Karpas-422 (cell line): ENCODE measurements around the gene DRAM1. TPM values are rescaled to one million over a fixed set of nuclear protein-coding genes. Genes with fewer than 3 reads are reported as not detected.
A peak's percentile ranks its signal among the peaks of the same experiment; 100 is the strongest.
"Not testable (repeated sequence)": the region's sequence is repeated elsewhere in the genome, so short reads cannot be mapped to it uniquely, and the experiment has no call there.

ENCODE experiments used
- DNase-seq: peaks from one replicate; pipeline ENCODE4 v3.0.0-alpha.2; 2015
- H2AFZ ChIP-seq: fragments of 200-600 bp; sonication (generic); 2 replicates; pipeline ENCODE4 v1.6.1; 2014; ENCODE audit warnings: antibody characterized with exemption, low read length, mixed read lengths
- H3K27ac ChIP-seq: fragments of 200-600 bp; sonication (generic); 2 replicates; pipeline ENCODE4 v1.5.1; 2014; ENCODE audit warnings: mild to moderate bottlenecking, low read length, moderate library complexity
- H3K27me3 ChIP-seq: fragments of 200-600 bp; sonication (generic); 2 replicates; pipeline ENCODE4 v1.6.1; 2014; ENCODE audit warnings: low read length, mixed read lengths
- H3K36me3 ChIP-seq: fragments of 200-600 bp; sonication (generic); 2 replicates; pipeline ENCODE4 v1.6.1; 2014; ENCODE audit warnings: low read length, mixed read lengths; ENCODE audit not compliant: insufficient read depth
- H3K4me1 ChIP-seq: fragments of 200-600 bp; sonication (generic); 2 replicates; pipeline ENCODE4 v1.6.1; 2014; ENCODE audit warnings: mild to moderate bottlenecking, low read length, mixed read lengths
- H3K4me2 ChIP-seq: fragments of 200-600 bp; sonication (generic); 2 replicates; pipeline ENCODE4 v1.6.1; 2014; ENCODE audit warnings: low read length, low read depth, mild to moderate bottlenecking; ENCODE audit not compliant: poor library complexity, severe bottlenecking
- H3K4me3 ChIP-seq: fragments of 200-600 bp; sonication (generic); 2 replicates; pipeline ENCODE4 v1.5.1; 2014; ENCODE audit warnings: mild to moderate bottlenecking, antibody characterized with exemption, low read length, mixed read lengths
- H3K79me2 ChIP-seq: fragments of 200-600 bp; sonication (generic); 2 replicates; pipeline ENCODE4 v1.6.1; 2014; ENCODE audit warnings: mild to moderate bottlenecking, low read length, mixed read lengths
- H3K9ac ChIP-seq: fragments of 200-600 bp; sonication (generic); 2 replicates; pipeline ENCODE4 v1.6.0; 2014; ENCODE audit warnings: low read length
- H3K9me2 ChIP-seq: fragments of 200-600 bp; sonication (generic), shearing (Covaris generic); replicated peaks from 2 replicates; pipeline ENCODE4 v1.6.0; 2014; ENCODE audit warnings: mild to moderate bottlenecking, low read length, moderate library complexity; ENCODE audit not compliant: insufficient read depth
- H3K9me3 ChIP-seq: fragments of 300-700, 200-600 bp; sonication (generic); 2 replicates; pipeline ENCODE4 v1.6.1; 2014; ENCODE audit warnings: low read length, mixed read lengths
- H4K20me1 ChIP-seq: fragments of 200-600 bp; sonication (generic); 2 replicates; pipeline ENCODE4 v1.6.1; 2014; ENCODE audit warnings: mild to moderate bottlenecking, antibody characterized with exemption, low read length, low read depth; ENCODE audit not compliant: insufficient read depth
- total RNA-seq: library from RNA; depleted of rRNA; stranded (reverse); fragments of >200 nt; shearing (Covaris generic); gene quantifications from 2 replicates; pipeline ENCODE4 v1.2.3, GENCODE V29; 2014; ENCODE audit warnings: low replicate concordance

Gene DRAM1
- total RNA-seq, 1 experiment from 2014 or later: not detected

DNA sequence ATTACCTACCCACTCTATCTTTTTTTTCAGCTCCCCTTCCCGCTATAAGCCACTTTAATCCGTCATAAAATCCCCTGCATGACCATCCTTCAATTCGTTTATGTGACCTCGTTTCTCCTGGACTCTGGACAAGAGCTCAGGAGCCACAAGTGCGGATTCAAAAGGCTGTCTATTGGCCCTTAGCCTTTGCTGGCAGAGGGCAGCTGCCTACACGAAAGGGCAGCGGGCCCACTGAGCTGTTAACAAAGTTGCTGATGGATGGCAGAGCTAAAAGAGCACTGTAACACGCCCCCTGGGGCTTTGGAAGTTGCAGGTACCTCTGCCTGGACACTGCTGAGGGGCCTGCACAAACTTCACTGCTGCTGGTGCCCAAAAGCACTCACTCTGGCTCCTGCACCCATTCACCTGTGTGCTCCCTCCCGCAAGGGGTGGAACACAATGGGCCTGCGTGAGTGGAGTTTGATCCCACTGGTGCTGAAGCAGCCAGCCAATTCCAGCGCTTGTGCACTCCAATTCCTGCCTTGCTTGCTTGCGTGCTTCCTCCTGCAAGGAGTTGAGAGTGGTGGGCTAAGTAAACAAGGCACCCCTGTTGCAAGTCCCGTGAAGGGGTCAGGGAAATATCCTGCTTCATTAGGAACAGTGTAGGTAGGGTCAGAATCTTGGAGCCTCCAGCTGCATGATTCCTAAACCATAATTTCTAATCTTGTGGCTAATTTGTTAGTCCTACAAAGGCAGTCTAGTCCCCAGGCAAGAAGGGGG is 10.6 kb upstream of the DRAM1 start:
- Histone ChIP-seq H3K27ac (no peak overlapping the region), H3K79me2 (no peaks in the 10 kb centered on the region), H3K4me1 (no peaks in the 10 kb centered on the region), H3K9me2 (no peaks in the 10 kb centered on the region), H3K36me3 (no peaks in the 10 kb centered on the region), H3K4me2 (no peak overlapping the region), H3K9me3 (no peaks in the 10 kb centered on the region), H3K27me3 (no peaks in the 10 kb centered on the region), H4K20me1 (no peaks in the 10 kb centered on the region), H3K4me3 (no peak overlapping the region), H2AFZ (no peak overlapping the region), H3K9ac (no peak overlapping the region)
- DNase-seq: no peak

DNA sequence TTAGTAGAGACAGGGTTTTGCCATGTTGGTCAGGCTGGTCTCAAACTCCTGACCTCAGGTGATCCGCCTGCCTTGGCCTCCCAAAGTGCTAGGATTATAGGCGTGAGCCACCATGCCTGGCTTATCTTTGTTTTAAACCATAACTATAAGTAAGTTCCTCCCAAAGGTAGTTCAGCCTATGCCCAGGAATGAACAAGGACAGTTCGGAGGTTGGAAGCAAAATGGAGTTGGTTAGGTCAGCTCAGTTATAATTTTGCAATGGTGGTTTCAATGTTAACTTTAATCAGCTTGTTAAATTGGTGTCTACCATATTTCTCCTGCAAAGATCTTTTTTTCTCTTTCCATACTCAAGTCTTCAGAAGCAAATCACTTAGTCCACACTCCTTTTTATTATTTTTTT is 9.8 kb upstream of the DRAM1 start:
- H3K9me3 ChIP-seq, H3K9ac ChIP-seq, H2AFZ ChIP-seq, H3K4me1 ChIP-seq, H3K4me2 ChIP-seq, H3K79me2 ChIP-seq, H3K4me3 ChIP-seq, H3K9me2 ChIP-seq, H4K20me1 ChIP-seq, H3K27me3 ChIP-seq, H3K27ac ChIP-seq, DNase-seq, H3K36me3 ChIP-seq: not testable (repeated sequence)

DNA sequence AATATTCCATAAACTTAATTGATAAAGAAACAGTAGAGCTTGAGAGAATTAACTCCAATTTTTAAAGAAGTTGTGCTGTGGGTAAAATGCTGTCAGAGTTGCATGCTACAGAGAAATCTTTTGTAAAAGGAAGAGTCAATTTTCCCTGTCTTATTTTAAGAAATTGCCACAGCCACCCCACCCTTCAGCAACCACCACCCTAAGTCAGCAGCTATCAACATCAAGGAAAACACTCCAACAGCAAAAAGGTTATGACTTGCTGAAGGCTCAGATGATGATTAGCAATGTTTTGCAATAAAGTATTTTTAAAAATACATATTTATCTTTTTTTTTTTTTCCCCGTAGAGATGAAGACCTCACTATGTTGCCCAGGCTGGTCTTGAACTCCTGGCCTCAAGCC is 6.5 kb upstream of the DRAM1 start:
- Histone ChIP-seq H3K36me3 (no peaks in the 10 kb centered on the region), H3K9ac (no peak overlapping the region), H3K27ac (no peak overlapping the region), H3K9me3 (no peaks in the 10 kb centered on the region), H3K9me2 (no peaks in the 10 kb centered on the region), H4K20me1 (no peaks in the 10 kb centered on the region), H2AFZ (no peak overlapping the region), H3K4me2 (no peak overlapping the region), H3K79me2 (no peaks in the 10 kb centered on the region), H3K4me1 (no peaks in the 10 kb centered on the region), H3K27me3 (no peaks in the 10 kb centered on the region), H3K4me3 (no peak overlapping the region)
- DNase-seq: no peak

DNA sequence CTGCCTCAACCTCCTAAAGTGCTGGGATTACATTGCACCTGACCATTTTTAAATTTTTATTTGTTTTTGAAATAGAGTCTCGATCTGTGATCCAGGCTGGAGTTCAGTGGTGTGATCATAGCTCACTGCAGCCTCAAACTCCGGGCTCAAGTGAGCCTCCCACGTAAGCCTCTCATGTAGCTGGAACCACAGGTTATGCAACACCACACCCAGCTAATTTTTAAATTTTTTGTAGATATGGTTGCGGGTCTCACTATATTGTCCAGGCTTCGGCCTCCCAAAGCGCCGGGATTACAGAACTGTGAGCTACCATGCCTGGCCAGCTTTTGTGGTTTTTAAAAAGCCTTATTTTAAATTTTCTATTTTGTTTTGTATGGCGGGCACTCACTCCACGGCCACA is 2.2 kb upstream of the DRAM1 start:
- no peaks in the 10 kb centered on the region for H4K20me1 ChIP-seq
- no peak for DNase-seq
- H2AFZ ChIP-seq: no peak overlapping the region
- no peak overlapping the region for H3K9ac ChIP-seq
- H3K4me2 ChIP-seq: no peak overlapping the region
- no peaks in the 10 kb centered on the region for H3K9me3 ChIP-seq
- no peaks in the 10 kb centered on the region for H3K27me3 ChIP-seq
- H3K27ac ChIP-seq: no peak overlapping the region
- H3K79me2 ChIP-seq: no peaks in the 10 kb centered on the region
- H3K4me1 ChIP-seq: no peaks in the 10 kb centered on the region; the same call in none of the 2 replicates
- no peaks in the 10 kb centered on the region for H3K36me3 ChIP-seq
- no peaks in the 10 kb centered on the region for H3K9me2 ChIP-seq
- no peak overlapping the region for H3K4me3 ChIP-seq

DNA sequence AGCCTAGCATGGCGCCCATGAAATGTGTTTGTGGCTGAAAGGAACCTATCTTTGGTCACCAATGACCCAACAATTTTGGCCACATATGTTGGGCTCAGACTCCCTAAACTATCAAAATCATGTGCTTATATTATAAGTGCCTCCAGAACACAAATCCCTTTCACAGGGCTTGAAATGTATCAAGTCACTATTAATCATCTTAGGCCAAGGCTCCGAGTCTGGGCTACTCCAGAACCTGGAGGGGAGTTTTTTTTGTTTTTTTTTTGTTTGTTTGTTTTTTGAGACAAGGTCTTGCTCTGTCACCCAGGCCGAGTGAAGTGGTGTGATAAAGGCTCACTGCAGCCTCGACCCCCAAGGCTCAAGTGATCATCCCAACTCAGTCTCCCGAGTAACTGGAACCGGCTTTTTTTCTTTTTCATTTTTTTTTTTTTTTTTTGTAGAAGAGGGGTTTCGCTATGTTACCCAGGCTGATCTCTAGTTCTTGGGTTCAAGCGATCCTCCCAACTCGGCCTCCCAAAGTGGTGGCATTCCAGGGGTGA is 989 bp upstream of the DRAM1 start:
- no peaks in the 10 kb centered on the region for H3K9me2 ChIP-seq
- no peaks in the 10 kb centered on the region for H3K9me3 ChIP-seq
- no peaks in the 10 kb centered on the region for H3K79me2 ChIP-seq
- H3K4me2 ChIP-seq: no peak overlapping the region
- H2AFZ ChIP-seq: no peak overlapping the region
- H3K27me3 ChIP-seq: no peaks in the 10 kb centered on the region
- H3K27ac ChIP-seq: no peak overlapping the region
- H3K9ac ChIP-seq: no peak overlapping the region
- no peaks in the 10 kb centered on the region; the same call in none of the 2 replicates for H3K4me1 ChIP-seq
- DNase-seq: no peak
- H4K20me1 ChIP-seq: no peaks in the 10 kb centered on the region
- no peak overlapping the region for H3K4me3 ChIP-seq
- H3K36me3 ChIP-seq: no peaks in the 10 kb centered on the region

DNA sequence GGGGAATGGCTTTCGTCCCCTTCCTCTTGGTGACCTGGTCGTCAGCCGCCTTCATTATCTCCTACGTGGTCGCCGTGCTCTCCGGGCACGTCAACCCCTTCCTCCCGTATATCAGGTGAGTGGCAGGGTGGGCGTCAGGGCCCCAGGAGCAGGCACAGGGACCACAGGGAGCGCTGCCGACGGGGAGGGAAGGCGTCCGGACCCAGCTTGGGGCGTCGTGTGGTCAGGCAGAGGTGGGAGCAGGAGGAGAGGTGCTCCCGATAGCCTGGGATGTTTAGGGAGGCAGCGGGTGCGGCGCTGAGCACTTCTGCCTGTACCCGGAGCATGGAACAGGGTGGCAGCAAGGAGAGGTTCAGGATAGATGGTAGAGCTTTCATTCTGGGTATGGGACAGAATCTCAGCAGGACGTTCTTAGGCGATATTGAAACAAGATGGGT is 444 bp downstream of the DRAM1 start:
- peak overlapping the region; percentile 51 for H3K9ac ChIP-seq
- no peaks in the 10 kb centered on the region for H3K9me3 ChIP-seq

DNA sequence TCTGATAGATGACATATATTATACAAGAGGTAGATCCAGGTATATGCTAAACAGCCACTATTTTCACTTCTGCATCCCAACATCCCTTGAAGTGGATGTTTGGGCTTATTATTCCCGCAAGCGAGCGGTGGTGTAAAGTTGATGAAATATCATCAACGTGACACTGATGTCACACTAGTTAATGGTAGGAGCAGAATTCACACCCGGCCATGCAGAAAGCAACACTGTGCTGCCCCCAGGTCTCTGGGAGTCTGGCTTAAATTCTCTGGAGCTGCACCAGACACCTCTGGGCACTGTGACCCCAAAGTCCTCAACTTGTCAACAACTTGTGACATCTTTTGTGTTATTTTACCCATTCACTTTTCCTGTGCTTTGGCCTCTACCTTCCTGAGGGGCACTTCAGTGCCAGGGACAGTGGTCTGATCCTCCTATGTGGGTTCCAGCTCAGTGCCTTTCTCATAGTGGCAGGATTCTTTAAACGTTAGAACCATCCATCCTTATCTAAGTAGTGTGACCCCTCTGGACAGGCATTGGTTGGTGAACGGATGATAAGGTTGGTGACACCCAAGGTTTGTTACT is 952 bp downstream of the DRAM1 start:
- Histone ChIP-seq H3K27me3 (no peaks in the 10 kb centered on the region), H3K27ac (no peak overlapping the region), H3K4me2 (no peak overlapping the region), H3K9me2 (no peaks in the 10 kb centered on the region), H4K20me1 (no peaks in the 10 kb centered on the region), H3K9me3 (no peaks in the 10 kb centered on the region), H3K4me3 (no peak overlapping the region), H3K9ac (no peak overlapping the region), H3K79me2 (no peaks in the 10 kb centered on the region), H3K4me1 (no peaks in the 10 kb centered on the region; the same call in none of the 2 replicates), H3K36me3 (no peaks in the 10 kb centered on the region), H2AFZ (no peak overlapping the region)
- DNase-seq: no peak

More for the DNA sequence above, 444 bp downstream of the DRAM1 start:
- Histone ChIP-seq H3K27ac (no peak overlapping the region), H3K79me2 (no peaks in the 10 kb centered on the region), H3K9me2 (no peaks in the 10 kb centered on the region), H3K27me3 (no peaks in the 10 kb centered on the region), H3K4me2 (peak overlapping the region; percentile 66), H4K20me1 (no peaks in the 10 kb centered on the region), H3K36me3 (no peaks in the 10 kb centered on the region), H2AFZ (0 out of 2 replicates have a peak overlapping the region, but pooled peaks have one; percentile 21), H3K4me3 (peak overlapping the region; percentile 61; the same call in 1 of the 2 replicates), H3K4me1 (no peaks in the 10 kb centered on the region; the same call in none of the 2 replicates)
- no peak for DNase-seq

DNA sequence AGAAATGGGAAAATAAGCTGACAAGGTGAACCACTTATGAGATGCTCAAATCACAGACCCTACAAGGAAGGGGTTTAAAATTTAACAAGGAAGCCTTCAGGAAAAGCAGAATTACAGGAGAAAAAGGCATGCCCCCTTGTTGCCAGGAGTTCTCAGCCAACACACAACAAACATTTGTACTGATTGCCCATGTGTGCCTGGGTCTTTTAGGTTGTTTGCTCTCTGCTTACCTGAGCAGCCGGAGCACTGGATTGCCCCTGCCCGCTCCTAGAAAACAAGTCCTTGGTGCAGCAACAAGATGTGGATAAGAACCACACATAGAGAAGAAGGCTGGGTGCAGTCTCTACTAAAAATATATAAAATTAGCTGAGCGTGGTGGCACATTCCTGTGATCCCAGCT is 3.4 kb downstream of the DRAM1 start:
- Histone ChIP-seq H3K4me1 (no peaks in the 10 kb centered on the region; the same call in none of the 2 replicates), H3K27ac (no peak overlapping the region), H3K79me2 (no peaks in the 10 kb centered on the region), H3K27me3 (no peaks in the 10 kb centered on the region), H3K36me3 (no peaks in the 10 kb centered on the region), H3K9me2 (no peaks in the 10 kb centered on the region), H3K4me2 (no peak overlapping the region), H4K20me1 (no peaks in the 10 kb centered on the region), H3K9ac (no peak overlapping the region), H3K4me3 (no peak overlapping the region), H3K9me3 (no peaks in the 10 kb centered on the region), H2AFZ (no peak overlapping the region)
- no peak for DNase-seq
